Kidney (tissue), 14 donors: ENCODE data around the gene PCID2. TPM values are rescaled to one million over a fixed set of nuclear protein-coding genes. Genes with fewer than 3 reads are reported as not detected.

ENCODE experiments used
- DNase-seq, 5 donors: peaks; one replicate each; pipeline ENCODE4 v3.0.0-alpha.2; 2013 to 2020
- FAIRE-seq: peaks from 2 replicates; lab custom pipeline; 2012; peaks lifted over from hg19 to GRCh38; lab: Jason Lieb, UNC
- H3K27ac ChIP-seq, 2 donors: one replicate each; pipeline ENCODE4 v1.7.0; 2013; ENCODE audit warnings: low read depth in 2 of 2, low read length in 2 of 2, inconsistent platforms in 1 of 2
- H3K27me3 ChIP-seq: one replicate; pipeline ENCODE4 v1.7.1; 2013; ENCODE audit warnings: low read length, inconsistent platforms; ENCODE audit not compliant: control insufficient read depth, insufficient read depth
- H3K36me3 ChIP-seq, 3 donors: one replicate each; pipeline versions ENCODE4 v1.7.0 to v1.7.1; 2013; ENCODE audit warnings: low read length in 3 of 3, control low read depth in 1 of 3, inconsistent platforms in 1 of 3; ENCODE audit not compliant: insufficient read depth in 3 of 3, control insufficient read depth in 2 of 3
- H3K4me1 ChIP-seq, 3 donors: one replicate each; pipeline versions ENCODE4 v1.7.0 to v1.7.1; 2013; ENCODE audit warnings: low read length in 3 of 3, inconsistent platforms in 1 of 3, low read depth in 1 of 3; ENCODE audit not compliant: control insufficient read depth in 2 of 3, insufficient read depth in 2 of 3
- H3K4me3 ChIP-seq, 3 donors: one replicate each; pipeline versions ENCODE4 v1.7.0 to v1.8.1; 2013; ENCODE audit warnings: low read length in 3 of 3, control low read depth in 1 of 3, inconsistent platforms in 1 of 3
- H3K9ac ChIP-seq, 3 donors: one replicate each; pipeline versions ENCODE4 v1.7.0 to v1.7.1; 2013; ENCODE audit warnings: low read length in 3 of 3, control low read depth in 1 of 3, inconsistent platforms in 1 of 3
- H3K9me3 ChIP-seq, 3 donors: one replicate each; pipeline versions ENCODE4 v1.7.0 to v1.7.1; 2013; ENCODE audit warnings: low read length in 3 of 3, control low read depth in 1 of 3, inconsistent platforms in 1 of 3; ENCODE audit not compliant: control insufficient read depth in 2 of 3, insufficient read depth in 1 of 3
- intact Hi-C: fragments of 100-400 bp; cut with DNase I; formaldehyde crosslinking; loops from one replicate; pipeline ENCODE4 v1.11.1; 2022
- polyA plus RNA-seq: library from polyadenylated mRNA; stranded (reverse); fragments of 350-450 nt; fragmentation: Illumina TruSeq; extraction: RNeasy Lipid Tissue Mini Kit (QIAGEN cat#74804); gene quantifications from one replicate; pipeline ENCODE4 v1.2.3, GENCODE V29; 2014; ENCODE audit warnings: low read depth, low replicate concordance; ENCODE audit not compliant: insufficient read depth
- total RNA-seq: library from RNA; stranded (reverse); fragmentation: NEBNext Ultra II Directional; extraction: Animal tissue kit (Norgen Biotek cat#: 25700); gene quantifications from one replicate; pipeline ENCODE4 v1.2.1, GENCODE V29; 2021
- TF ChIP-seq, protein P1 (sequence below): IDR thresholded peaks from 3 replicates; pipeline ENCODE4 v1.5.1; 2012; ENCODE audit warnings: mild to moderate bottlenecking, moderate library complexity, borderline replicate concordance; ENCODE audit not compliant: insufficient read depth; ENCODE audit errors: extremely low read depth
- donor health status: control.
- donor health status: control.
- donor health status: control.
- donor health status: control.
- donor health status: control.
- donor health status: DM: yes; HTN: yes; CAD: no.
- donor health status: Normal renal cell carcinoma (clear cell type).

Gene PCID2
- total and polyA plus RNA-seq, 2 donors from 2014 or later, result 22.9 to 34.9 TPM

DNA sequence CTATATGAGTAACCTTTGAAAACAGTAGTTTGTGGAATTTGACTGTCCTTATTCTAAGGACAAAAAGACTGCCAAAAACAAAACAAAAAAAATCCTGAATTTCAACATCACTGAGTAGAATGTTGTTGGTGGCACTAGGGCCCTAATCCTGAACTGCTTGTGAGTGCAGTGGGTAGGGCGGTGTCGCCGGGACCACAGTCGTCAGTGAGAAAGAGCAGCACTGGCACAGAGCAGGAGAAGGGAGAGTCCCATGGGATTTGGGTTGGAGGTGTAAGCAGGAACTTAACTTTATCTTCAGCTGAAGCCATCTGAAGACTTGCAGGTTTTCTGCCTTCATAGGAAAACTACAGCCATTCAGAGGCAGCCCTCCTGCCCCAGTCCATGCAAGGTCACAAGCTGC is 5.6 kb downstream of the PCID2 start:
- peaks cover 0 to 22% (median 8%) of the 10 kb centered on the region in 3 donors for H3K36me3 ChIP-seq
- no peaks in the 10 kb centered on the region for H3K27me3 ChIP-seq
- H3K4me1 ChIP-seq, result peaks cover 0 to 16% (median 5%) of the 10 kb centered on the region in 3 donors
- no peak overlapping the region for H3K4me3 ChIP-seq
- no peaks in the 10 kb centered on the region for H3K9me3 ChIP-seq
- TF ChIP-seq, protein P1, sequence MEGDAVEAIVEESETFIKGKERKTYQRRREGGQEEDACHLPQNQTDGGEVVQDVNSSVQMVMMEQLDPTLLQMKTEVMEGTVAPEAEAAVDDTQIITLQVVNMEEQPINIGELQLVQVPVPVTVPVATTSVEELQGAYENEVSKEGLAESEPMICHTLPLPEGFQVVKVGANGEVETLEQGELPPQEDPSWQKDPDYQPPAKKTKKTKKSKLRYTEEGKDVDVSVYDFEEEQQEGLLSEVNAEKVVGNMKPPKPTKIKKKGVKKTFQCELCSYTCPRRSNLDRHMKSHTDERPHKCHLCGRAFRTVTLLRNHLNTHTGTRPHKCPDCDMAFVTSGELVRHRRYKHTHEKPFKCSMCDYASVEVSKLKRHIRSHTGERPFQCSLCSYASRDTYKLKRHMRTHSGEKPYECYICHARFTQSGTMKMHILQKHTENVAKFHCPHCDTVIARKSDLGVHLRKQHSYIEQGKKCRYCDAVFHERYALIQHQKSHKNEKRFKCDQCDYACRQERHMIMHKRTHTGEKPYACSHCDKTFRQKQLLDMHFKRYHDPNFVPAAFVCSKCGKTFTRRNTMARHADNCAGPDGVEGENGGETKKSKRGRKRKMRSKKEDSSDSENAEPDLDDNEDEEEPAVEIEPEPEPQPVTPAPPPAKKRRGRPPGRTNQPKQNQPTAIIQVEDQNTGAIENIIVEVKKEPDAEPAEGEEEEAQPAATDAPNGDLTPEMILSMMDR, result no peak
- intact Hi-C loops, result no loop called here
- no peak for DNase-seq
- no peak for FAIRE-seq
- H3K9ac ChIP-seq, result no peak overlapping the region
- H3K27ac ChIP-seq, result no peak overlapping the region

DNA sequence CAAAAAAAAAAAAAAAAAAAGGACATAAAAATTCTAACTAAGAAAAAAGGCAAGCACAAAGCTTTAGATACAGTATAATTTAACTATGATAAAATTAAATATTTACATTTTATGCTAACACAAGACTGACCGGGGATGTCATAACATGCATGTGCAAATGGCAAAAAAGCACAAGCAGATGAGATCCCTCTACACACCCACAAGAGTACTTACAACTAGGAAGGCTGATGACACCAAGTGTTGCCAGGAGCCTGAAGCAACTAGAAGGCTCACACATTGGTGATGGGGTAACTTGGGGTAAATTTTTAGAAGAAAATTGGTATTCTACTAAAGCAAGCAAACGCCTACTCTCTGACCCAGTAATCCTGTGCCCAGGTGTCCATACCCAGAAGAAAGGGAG is 6.7 kb downstream of the PCID2 start:
- Histone ChIP-seq H3K4me3 (no peak overlapping the region), H3K9me3 (no peaks in the 10 kb centered on the region), H3K4me1 (peaks cover 0 to 8% (median 0%) of the 10 kb centered on the region in 3 donors), H3K27me3 (no peaks in the 10 kb centered on the region), H3K36me3 (peaks cover 6 to 33% (median 19%) of the 10 kb centered on the region in 3 donors), H3K9ac (no peak overlapping the region), H3K27ac (no peak overlapping the region)
- TF ChIP-seq, protein P1, result no peak
- FAIRE-seq (no peak), DNase-seq (no peak)
- intact Hi-C loops, result no loop called here

DNA sequence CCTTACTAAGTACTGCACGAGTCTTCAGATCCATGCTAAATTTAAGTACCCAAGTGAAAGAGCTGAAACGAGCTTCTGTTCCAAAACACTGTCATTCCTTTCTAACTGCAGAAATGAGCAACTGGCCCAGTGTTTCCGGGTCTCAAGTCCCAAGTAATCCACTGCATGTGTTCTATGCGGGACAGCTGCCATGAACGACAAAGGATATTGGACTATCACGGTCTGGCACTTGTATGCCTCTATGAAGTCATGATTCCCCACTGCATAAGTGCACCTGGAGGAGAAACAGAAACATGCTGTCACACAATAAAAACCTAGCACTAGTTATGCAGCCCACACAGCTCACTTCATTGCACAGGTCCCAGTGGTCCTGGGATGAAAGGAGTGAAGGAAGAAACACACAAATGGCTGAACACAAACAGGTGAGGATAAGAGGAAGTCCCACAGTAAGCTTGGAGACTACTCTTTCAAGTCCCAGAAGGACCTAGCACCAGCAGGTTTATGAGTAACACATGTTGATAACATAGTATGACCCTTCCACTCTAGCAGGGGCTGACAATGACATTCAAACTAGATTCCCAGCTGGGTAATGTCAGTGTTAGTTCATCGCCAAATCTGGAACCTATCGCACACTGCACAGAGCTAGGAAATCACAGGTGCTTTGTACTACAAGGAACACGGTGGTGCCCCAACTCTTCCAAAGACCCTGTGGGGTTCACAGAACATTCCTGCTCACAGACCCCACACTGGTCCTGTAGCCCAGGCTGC is 11.3 kb downstream of the PCID2 start:
- no peak for FAIRE-seq
- intact Hi-C loops, result no loop called here

More for the DNA sequence above, 11.3 kb downstream of the PCID2 start:
- no peak overlapping the region for H3K4me3 ChIP-seq
- DNase-seq, result no peak
- H3K36me3 ChIP-seq, result peaks cover 16 to 54% (median 29%) of the 10 kb centered on the region in 3 donors
- H3K4me1 ChIP-seq, result no peaks in the 10 kb centered on the region
- no peaks in the 10 kb centered on the region for H3K9me3 ChIP-seq
- TF ChIP-seq, protein P1, result no peak
- H3K27ac ChIP-seq, result no peak overlapping the region
- H3K27me3 ChIP-seq, result no peaks in the 10 kb centered on the region
- no peak overlapping the region for H3K9ac ChIP-seq
